NAMALWA (cell line): ENCODE results near the gene CAMK1D.
"Not testable (repeated sequence)": the region's sequence is repeated elsewhere in the genome, so short reads cannot be mapped to it uniquely, and the experiment has no call there.

Experiments
- DNase-seq: peaks from one replicate; pipeline ENCODE4 v3.0.0-alpha.2; 2015; ENCODE audit warnings: low spot score

Gene CAMK1D

DNA sequence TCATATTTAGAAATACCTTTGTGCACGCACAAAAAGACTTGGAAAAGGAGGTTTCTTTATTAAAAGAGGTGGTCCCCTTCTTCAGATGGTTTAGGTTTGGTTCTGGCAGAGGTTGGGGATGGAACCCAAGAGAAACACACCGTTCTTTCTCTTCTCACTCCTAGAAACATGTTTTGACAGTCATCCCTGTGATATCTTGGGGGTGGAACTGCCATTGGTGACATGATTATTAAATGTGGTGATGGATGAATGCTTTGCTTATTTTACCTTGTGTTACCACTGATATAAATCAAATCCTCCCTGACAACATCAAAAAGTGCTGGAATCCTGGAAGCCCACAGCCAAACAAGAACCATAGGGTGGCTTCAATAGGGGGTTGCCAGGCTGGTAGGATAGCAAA lies 505.6 kb downstream of the CAMK1D start:
- DNase-seq = no peak

DNA sequence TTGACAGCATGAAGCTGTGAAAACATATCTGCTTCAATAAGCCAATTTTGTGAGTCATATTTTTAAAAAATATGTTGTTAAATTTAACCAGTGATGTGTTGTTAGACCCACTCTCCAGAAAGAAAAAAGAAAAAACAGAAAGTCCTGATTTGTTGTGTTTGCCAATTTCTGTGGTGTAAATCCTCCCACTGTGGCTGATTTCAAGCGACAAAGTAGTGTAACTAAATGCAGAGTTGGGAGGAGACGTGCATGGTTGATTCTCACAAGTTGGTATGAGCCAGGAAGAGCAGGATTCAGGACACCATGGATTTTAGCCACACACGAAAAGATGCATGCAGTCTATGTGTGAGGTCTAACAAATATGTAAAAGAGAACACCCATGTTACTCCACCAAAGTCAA lies 513.1 kb downstream of the CAMK1D start:
- DNase-seq = no peak

- not testable (repeated sequence) for DNase-seq
Measured at GRCh38 chr10:12865515-12865914, 516.2 kb downstream of the CAMK1D start.

GRCh38 chr10:12868229-12868628 lies 518.9 kb downstream of the CAMK1D start:
- no peak for DNase-seq

- DNase-seq = no peak
Measured at GRCh38 chr10:12869427-12869826, 520.1 kb downstream of the CAMK1D start.

DNA sequence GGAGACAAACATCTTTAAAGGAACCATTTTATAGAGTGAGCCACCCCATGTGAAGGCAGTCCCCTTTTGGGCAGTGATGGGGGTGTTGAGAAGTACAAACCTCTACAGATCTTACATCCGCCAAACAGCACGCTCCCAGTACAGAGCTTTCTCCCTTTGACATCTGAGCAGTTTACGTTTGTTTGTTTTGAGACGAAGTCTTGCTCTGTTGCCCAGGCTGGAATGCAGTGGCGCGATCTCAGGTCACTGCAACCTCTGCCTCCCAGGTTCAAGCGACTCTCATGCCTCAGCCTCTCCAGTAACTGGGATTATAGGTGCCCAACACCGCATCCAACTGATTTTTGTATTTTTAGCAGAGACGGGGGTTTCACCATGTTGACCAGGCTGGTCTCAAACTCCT lies 523.2 kb downstream of the CAMK1D start:
- no peak for DNase-seq

DNA sequence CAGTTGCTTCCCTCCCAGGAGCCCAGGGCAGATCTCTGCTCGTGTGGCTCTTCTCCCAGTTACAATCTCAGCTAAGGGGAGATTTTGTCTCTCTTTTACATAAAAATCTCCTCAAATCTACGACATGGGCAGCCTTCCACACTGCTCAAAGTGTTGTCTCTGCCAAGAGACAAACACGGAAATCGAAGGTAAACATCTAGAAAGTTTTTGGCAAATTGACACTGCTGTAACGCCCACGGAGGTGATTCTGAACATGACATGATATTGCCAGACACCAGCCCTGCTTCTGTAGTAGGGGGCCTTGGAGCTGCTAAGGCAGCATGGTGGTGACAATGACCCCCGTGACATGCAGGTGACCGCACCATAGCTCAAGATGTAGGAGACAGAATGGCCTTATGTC lies 523.8 kb downstream of the CAMK1D start:
- no peak for DNase-seq

- no peak for DNase-seq
Measured at GRCh38 chr10:12874501-12874900, 525.2 kb downstream of the CAMK1D start.

DNA sequence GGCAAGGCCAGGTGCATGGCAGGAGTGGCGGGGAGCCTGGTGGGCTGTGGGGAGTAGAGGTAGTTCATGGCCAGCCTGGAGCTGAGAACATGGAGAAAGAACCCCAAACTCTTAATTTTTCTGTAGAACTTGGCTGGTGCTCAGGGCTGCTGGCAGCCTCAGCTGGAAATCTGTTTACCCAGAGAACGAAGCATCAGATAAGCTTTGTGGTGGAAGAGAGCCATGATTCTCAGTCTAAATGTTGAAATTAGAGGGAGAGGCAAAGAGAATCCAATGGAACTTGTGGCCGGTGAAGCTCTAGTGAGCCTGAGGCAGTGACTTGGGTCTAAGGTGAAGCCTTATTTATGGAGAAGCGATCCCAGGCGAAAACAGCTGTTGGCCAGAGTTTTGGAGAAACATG lies 525.8 kb downstream of the CAMK1D start:
- no peak for DNase-seq

GRCh38 chr10:12876266-12876665 lies 526.9 kb downstream of the CAMK1D start:
- no peak for DNase-seq

DNA sequence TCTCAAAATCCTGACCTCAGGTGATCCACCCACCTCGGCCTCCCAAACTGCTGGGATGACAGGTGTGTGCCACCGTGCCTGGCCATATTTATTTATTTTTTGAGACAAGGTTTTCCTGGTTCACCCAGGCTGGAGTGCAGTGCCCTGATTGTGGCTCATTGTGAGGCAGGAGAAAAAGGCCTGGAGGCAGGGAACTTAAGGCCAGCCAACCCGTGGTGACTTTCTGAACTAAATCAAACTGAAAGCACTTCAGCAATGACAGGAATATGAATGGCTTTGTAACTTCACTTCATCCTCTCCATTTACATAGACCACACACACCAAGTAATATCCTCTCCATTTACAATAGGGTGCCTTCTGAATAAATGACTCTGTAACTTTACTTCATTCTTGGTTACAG lies 527.8 kb downstream of the CAMK1D start:
- DNase-seq = no peak

DNA sequence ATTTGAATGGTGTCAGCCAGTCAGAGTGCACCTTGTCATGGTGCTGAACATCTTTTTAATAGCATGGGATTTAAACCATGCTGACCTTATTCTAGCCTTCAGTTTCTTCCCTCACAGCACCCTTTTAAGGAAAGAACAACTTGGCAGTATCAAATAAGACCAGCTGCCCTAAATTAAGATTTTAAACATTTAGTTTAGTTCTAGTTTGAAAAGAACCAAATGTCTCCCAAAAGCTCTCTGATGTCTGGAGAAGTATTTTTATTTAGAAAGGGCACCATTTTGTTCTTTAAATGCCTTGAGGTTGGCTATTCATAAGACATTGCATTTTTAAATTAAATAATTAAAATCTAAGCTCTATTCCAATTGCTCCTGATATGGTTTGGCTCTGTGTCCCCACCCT lies 531.1 kb downstream of the CAMK1D start:
- DNase-seq = no peak

DNA sequence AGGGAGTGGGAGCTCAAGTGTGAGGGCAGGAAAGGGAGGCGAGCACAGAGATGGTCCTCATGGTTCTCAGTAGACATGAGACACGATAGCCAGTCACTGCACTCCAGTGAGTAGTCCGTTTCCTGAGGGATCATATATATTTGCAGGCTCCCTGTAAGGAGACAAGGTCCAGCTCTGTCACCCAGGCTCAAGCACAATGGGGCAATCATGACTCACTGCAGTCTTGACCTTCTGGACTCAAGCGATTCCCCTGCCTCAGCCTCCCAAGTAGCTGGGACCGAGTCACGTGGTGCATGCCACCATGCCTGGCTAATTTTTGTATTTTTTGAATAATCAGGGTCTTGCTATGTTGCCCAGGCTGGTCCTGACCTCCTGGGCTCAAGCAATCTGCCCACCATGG lies 535.5 kb downstream of the CAMK1D start:
- DNase-seq = no peak
